Mononuclear cell (primary cell): Measurements from ENCODE around the gene B2M. TPM values are rescaled to one million over a fixed set of nuclear protein-coding genes. Genes with fewer than 3 reads are reported as not detected.

Source experiments
- H3K27me3 ChIP-seq: 2 replicates; pipeline ENCODE4 v1.6.0; 2011; ENCODE audit warnings: low read length, control low read depth; ENCODE audit not compliant: insufficient read depth
- H3K4me1 ChIP-seq: 2 replicates; pipeline ENCODE4 v1.5.1; 2011; ENCODE audit warnings: mild to moderate bottlenecking, low read length, control low read depth; ENCODE audit not compliant: insufficient read depth
- H3K4me3 ChIP-seq: 2 replicates; pipeline ENCODE4 v1.5.1; 2011; ENCODE audit warnings: mild to moderate bottlenecking, low read length, moderate library complexity
- H3K9me3 ChIP-seq: 2 replicates; pipeline ENCODE4 v1.5.1; 2011; ENCODE audit warnings: low read depth, mild to moderate bottlenecking, control low read depth, low read length
- total RNA-seq: library from RNA; depleted of rRNA; stranded (reverse); fragments of >200 nt; gene quantifications from one replicate; pipeline ENCODE4 v1.2.3, GENCODE V29; 2012

The B2M gene
- total RNA-seq, 1 donor = 20,832 TPM

DNA sequence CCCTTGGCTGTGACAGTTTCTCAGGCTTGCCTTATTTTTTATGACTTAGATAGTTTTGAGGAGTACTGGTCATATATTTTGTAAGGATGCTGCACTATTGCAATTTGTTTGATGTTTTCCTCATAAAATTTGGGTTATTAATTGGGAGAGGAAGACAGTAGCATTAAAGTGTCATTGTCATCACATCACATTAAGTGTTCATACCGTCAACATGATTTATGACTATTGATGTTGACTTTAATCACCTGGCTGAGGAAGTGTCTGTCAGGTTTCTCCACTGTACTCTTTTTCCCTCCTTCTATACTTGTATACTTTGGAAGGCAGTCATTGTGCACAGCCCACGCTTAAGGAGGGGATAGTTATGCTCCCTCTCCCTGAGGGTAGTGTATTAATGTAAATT is 51.9 kb downstream of the B2M start:
- Histone ChIP-seq H3K4me3 (no peak overlapping the region), H3K9me3 (no peaks in the 10 kb centered on the region), H3K4me1 (no peaks in the 10 kb centered on the region), H3K27me3 (no peaks in the 10 kb centered on the region)

DNA sequence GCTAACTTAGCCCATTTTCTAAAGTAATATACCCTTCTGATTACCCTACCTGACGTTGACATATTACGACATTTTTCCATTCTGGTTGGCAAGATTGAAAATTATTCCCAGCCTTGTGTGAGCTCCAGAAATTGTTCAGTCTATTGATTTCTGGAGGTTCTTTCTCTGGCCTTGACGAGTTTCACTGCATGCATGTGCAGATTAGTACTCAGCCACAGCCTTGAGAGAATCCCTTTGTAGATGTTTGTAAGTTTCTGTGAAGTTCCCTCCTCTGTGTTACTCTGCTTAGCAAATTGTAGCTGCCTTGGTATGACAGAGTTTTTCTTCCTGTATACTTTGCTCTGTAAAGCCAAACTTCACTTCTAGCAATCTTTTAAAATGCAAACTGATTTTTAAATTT is 52.5 kb downstream of the B2M start:
- no peaks in the 10 kb centered on the region for H3K4me1 ChIP-seq
- no peak overlapping the region for H3K4me3 ChIP-seq
- no peaks in the 10 kb centered on the region for H3K9me3 ChIP-seq

DNA sequence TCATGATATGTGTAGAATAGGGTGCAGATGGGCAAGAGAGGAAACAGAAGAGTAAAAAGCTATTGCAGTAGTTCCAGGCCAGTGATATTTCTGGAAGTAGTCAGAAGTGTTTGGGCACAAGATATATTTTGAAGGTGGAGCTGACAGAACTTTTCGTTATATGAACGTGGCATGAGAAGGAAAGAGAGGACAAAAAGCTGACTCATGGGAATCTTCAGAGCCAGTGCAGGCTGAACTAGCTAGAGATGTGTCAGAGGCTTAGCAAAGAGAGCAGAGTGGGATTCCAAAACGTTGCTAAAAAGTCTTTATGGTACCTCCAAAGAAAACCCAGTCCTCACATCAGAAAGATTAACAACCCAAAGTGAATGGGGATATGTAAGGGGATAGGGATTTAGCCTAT is 53.7 kb downstream of the B2M start:
- no peaks in the 10 kb centered on the region for H3K27me3 ChIP-seq
- no peaks in the 10 kb centered on the region for H3K9me3 ChIP-seq
- H3K4me3 ChIP-seq = no peak overlapping the region
- no peaks in the 10 kb centered on the region for H3K4me1 ChIP-seq

More for the DNA sequence above, 52.5 kb downstream of the B2M start:
- no peaks in the 10 kb centered on the region for H3K27me3 ChIP-seq

Other genes starting within 250 kb of the B2M start
- gene EIF3J, start 174.4 kb upstream of the B2M start, total RNA-seq = 71.6 TPM
- 74.4 TPM for gene SPG11, start 47.9 kb upstream of the B2M start, total RNA-seq
- gene PATL2, start 194 bp upstream of the B2M start, total RNA-seq = 19.2 TPM
- 7.5 TPM for gene TRIM69, start 25.0 kb downstream of the B2M start, total RNA-seq
- not detected for gene TERB2, start 245.2 kb downstream of the B2M start, total RNA-seq